GM11168 (cell line): ENCODE data around the gene CLTCL1.
"Not testable (repeated sequence)": the region's sequence is repeated elsewhere in the genome, so short reads cannot be mapped to it uniquely, and the experiment has no call there.

Experiments
- in situ Hi-C: fragments of 300-500 bp; cut with MboI; formaldehyde crosslinking; loops from one replicate; pipeline ENCODE4 v1.12.0; 2022; ENCODE audit warnings: low sequenced_read_pairs; ENCODE audit not compliant: unreplicated experiment

CLTCL1 gene

GRCh38 chr22:19256362-19256761 is 35.2 kb downstream of the CLTCL1 start:
- in situ Hi-C loops = not testable (repeated sequence)

GRCh38 chr22:19253143-19253542 is 38.4 kb downstream of the CLTCL1 start:
- in situ Hi-C loops = no loop called here

GRCh38 chr22:19244600-19245352 is 46.7 kb downstream of the CLTCL1 start:
- in situ Hi-C loops = no loop called here

GRCh38 chr22:19242699-19243098 is 48.8 kb downstream of the CLTCL1 start:
- in situ Hi-C loops = no loop called here

- in situ Hi-C loops = no loop called here
Measured at GRCh38 chr22:19241593-19241906, 50.0 kb downstream of the CLTCL1 start.

- in situ Hi-C loops = no loop called here
Measured at GRCh38 chr22:19240813-19241592, 50.5 kb downstream of the CLTCL1 start.

- in situ Hi-C loops = no loop called here
Measured at GRCh38 chr22:19239464-19239863, 52.1 kb downstream of the CLTCL1 start.

- in situ Hi-C loops = no loop called here
Measured at GRCh38 chr22:19238900-19239299, 52.6 kb downstream of the CLTCL1 start.

GRCh38 chr22:19235874-19236273 is 55.6 kb downstream of the CLTCL1 start:
- in situ Hi-C loops = no loop called here

- in situ Hi-C loops = no loop called here
Measured at GRCh38 chr22:19234126-19234896, 57.2 kb downstream of the CLTCL1 start.

- in situ Hi-C loops = no loop called here
Measured at GRCh38 chr22:19233189-19233661, 58.3 kb downstream of the CLTCL1 start.

GRCh38 chr22:19232623-19233022 is 58.9 kb downstream of the CLTCL1 start:
- in situ Hi-C loops = no loop called here

- in situ Hi-C loops = no loop called here
Measured at GRCh38 chr22:19231986-19232385, 59.5 kb downstream of the CLTCL1 start.

- in situ Hi-C loops = no loop called here
Measured at GRCh38 chr22:19229600-19229999, 61.9 kb downstream of the CLTCL1 start.

- in situ Hi-C loops = no loop called here
Measured at GRCh38 chr22:19228179-19228578, 63.3 kb downstream of the CLTCL1 start.

GRCh38 chr22:19226428-19226827 is 65.1 kb downstream of the CLTCL1 start:
- in situ Hi-C loops = no loop called here

- in situ Hi-C loops = no loop called here
Measured at GRCh38 chr22:19225560-19225959, 66.0 kb downstream of the CLTCL1 start.

GRCh38 chr22:19224985-19225384 is 66.5 kb downstream of the CLTCL1 start:
- in situ Hi-C loops = no loop called here

- in situ Hi-C loops = no loop called here
Measured at GRCh38 chr22:19224557-19224956, 67.0 kb downstream of the CLTCL1 start.

GRCh38 chr22:19223617-19224016 is 67.9 kb downstream of the CLTCL1 start:
- in situ Hi-C loops = no loop called here

GRCh38 chr22:19223110-19223509 is 68.4 kb downstream of the CLTCL1 start:
- in situ Hi-C loops = no loop called here
